ENCODE measurements around the gene TBC1D9B. TPM values are rescaled to one million over a fixed set of nuclear protein-coding genes. Genes with fewer than 3 reads are reported as not detected.

The TBC1D9B gene
- total and polyA plus RNA-seq, 9 of the 15 experiments (the other 6 are each of a cell fraction or from before 2014, with no cell fraction given) = 2.9 to 59.1 (median 33.5) TPM

- H4K20me1 ChIP-seq (replicated peaks; ENCODE audit: control insufficient read depth, insufficient read depth, low read length) = no peaks in the 10 kb centered on the region; the same call in 1 of the 2 replicates
- no peaks in the 10 kb centered on the region for H3K9me3 ChIP-seq (replicated peaks; ENCODE audit: control insufficient read depth, insufficient read depth, low read depth, low read length)
- WGBS (ENCODE audit: insufficient coverage, low coverage, missing lambda C conversion rate) = 98% methylated on average over 7 of the region's 7 CpGs
- no peak overlapping the region for H2AFZ ChIP-seq (ENCODE audit: low read depth, low read length)
- no peak overlapping the region for H3K9ac ChIP-seq (ENCODE audit: insufficient read depth in 1 of 2, low read depth in 2 of 2, low read length in 2 of 2)
- CTCF ChIA-PET (ENCODE audit: low intra/inter-chr PET ratio) = no interaction called here
- no peak overlapping the region for H3K4me2 ChIP-seq (ENCODE audit: insufficient read depth, low read length)
- TF ChIP-seq ZNF655 (CRISPR knock-in tag; IDR thresholded peaks at IDR 0.05) (no peak), TFAP4 (CRISPR knock-in tag; IDR thresholded peaks at IDR 0.05; ENCODE audit: borderline replicate concordance) (0 out of 2 replicates have a peak, but pooled peaks have one; percentile 6), ARNT (IDR thresholded peaks at IDR 0.05) (no peak)
- no peak overlapping the region; the same call in 2 of the 3 replicates for H3K27ac ChIP-seq (ENCODE audit: extremely low read depth, low read depth, low read length)
- ATAC-seq (no peak), FAIRE-seq (no peak), DNase-seq (ENCODE audit: extremely low read depth in 1 of 4, low spot score in 3 of 4) (no peak)
- H3K27me3 ChIP-seq (ENCODE audit: control insufficient read depth in 2 of 2, insufficient read depth in 2 of 2, low read length in 2 of 2) = no peaks in the 10 kb centered on the region
- H3K36me3 ChIP-seq (ENCODE audit: control insufficient read depth, insufficient read depth, low read length) = peaks cover 79% of the 10 kb centered on the region; the same call in 2 of the 3 replicates
- H3K4me1 ChIP-seq (replicated peaks in 1 of 2; ENCODE audit: control insufficient read depth in 2 of 2, insufficient read depth in 2 of 2, low read length in 2 of 2) = peaks cover 0 to 17% of the 10 kb centered on the region in 2 experiments; a peak in 2 of 5 replicates
- intact Hi-C loops (cut with micrococcal nuclease) = no loop called here
- POLR2A ChIA-PET = interaction anchor here (0.8 kb wide), 1 partner anchor 8 kb away, joined by 5 read pairs; no protein-coding TSS in a partner anchor
- H3K9me1 ChIP-seq (ENCODE audit: control insufficient read depth, insufficient read depth, low read length) = no peaks in the 10 kb centered on the region
- H3K4me3 ChIP-seq = no peak overlapping the region
- BruUV-seq (replicated peaks) = no TSS peak
- no peaks in the 10 kb centered on the region for H3K79me2 ChIP-seq (ENCODE audit: control insufficient read depth, insufficient read depth, low read length)
- in situ Hi-C loops (cut with MboI) = no loop called here
Measured at GRCh38 chr5:179873588-179874110, 34.0 kb downstream of the TBC1D9B start.

All from K562 (cell line).